ENCODE data around the gene EMC7.
"Not testable (repeated sequence)": the region's sequence is repeated elsewhere in the genome, so short reads cannot be mapped to it uniquely, and the experiment has no call there.

The EMC7 gene

GRCh38 chr15:34101366-34102174 is at the start of gene EMC7, which contains the start of gene PGBD4:
TSS of gene EMC7 (minus strand) at chr15:34101862. CDS start at chr15:34101839, 23 bp downstream.
TSS of gene PGBD4 (plus strand) at chr15:34102083. CDS start at chr15:34102532, 449 bp downstream.
- DNase-seq, result peak; percentile 98

- no peak for DNase-seq
These were observed 45.9 kb upstream of the EMC7 start for GRCh38 chr15:34147371-34148140.

- no peak for DNase-seq
These were observed 31.8 kb upstream of the EMC7 start for GRCh38 chr15:34133511-34133910.

- no peak for DNase-seq
These were observed 31.2 kb upstream of the EMC7 start for GRCh38 chr15:34132881-34133280.

GRCh38 chr15:34128898-34129297 is 27.2 kb upstream of the EMC7 start:
- no peak for DNase-seq

GRCh38 chr15:34126522-34126921 is 24.9 kb upstream of the EMC7 start:
- no peak for DNase-seq

GRCh38 chr15:34125945-34126344 is 24.3 kb upstream of the EMC7 start:
- no peak for DNase-seq

GRCh38 chr15:34124651-34125050 is 23.0 kb upstream of the EMC7 start:
- DNase-seq, result no peak

GRCh38 chr15:34122771-34123183 is 21.1 kb upstream of the EMC7 start:
- DNase-seq, result no peak

- not testable (repeated sequence) for DNase-seq
These were observed 20.1 kb upstream of the EMC7 start for GRCh38 chr15:34121786-34122185.

- DNase-seq, result not testable (repeated sequence)
These were observed 18.8 kb upstream of the EMC7 start for GRCh38 chr15:34120420-34120819.

- DNase-seq, result no peak
These were observed 17.6 kb upstream of the EMC7 start for GRCh38 chr15:34119291-34119690.

GRCh38 chr15:34116620-34117019 is 15.0 kb upstream of the EMC7 start:
- no peak for DNase-seq

GRCh38 chr15:34114739-34115138 is 13.1 kb upstream of the EMC7 start:
- DNase-seq, result no peak

GRCh38 chr15:34114215-34114614 is 12.6 kb upstream of the EMC7 start:
- DNase-seq, result no peak

- DNase-seq, result no peak
These were observed 9.8 kb upstream of the EMC7 start for GRCh38 chr15:34111488-34111887.

GRCh38 chr15:34109797-34110663 is 8.4 kb upstream of the EMC7 start:
- DNase-seq, result peak; percentile 60 to 64

GRCh38 chr15:34107315-34107714 is 5.7 kb upstream of the EMC7 start:
- DNase-seq, result peak; percentile 31 to 32

- no peak for DNase-seq
These were observed 4.8 kb upstream of the EMC7 start for GRCh38 chr15:34106423-34106822.

- DNase-seq, result no peak
These were observed 688 bp upstream of the EMC7 start for GRCh38 chr15:34102175-34102925.

- DNase-seq, result no peak
These were observed 1.7 kb downstream of the EMC7 start for GRCh38 chr15:34099914-34100313.

GRCh38 chr15:34085746-34086145 is 15.9 kb downstream of the EMC7 start:
- DNase-seq, result no peak
